Measurements from ENCODE around the gene ETFA. TPM values are rescaled to one million over a fixed set of nuclear protein-coding genes. Genes with fewer than 3 reads are reported as not detected.

Gene ETFA
- total RNA-seq, 1 experiment from 2014 or later = 164 TPM

DNA sequence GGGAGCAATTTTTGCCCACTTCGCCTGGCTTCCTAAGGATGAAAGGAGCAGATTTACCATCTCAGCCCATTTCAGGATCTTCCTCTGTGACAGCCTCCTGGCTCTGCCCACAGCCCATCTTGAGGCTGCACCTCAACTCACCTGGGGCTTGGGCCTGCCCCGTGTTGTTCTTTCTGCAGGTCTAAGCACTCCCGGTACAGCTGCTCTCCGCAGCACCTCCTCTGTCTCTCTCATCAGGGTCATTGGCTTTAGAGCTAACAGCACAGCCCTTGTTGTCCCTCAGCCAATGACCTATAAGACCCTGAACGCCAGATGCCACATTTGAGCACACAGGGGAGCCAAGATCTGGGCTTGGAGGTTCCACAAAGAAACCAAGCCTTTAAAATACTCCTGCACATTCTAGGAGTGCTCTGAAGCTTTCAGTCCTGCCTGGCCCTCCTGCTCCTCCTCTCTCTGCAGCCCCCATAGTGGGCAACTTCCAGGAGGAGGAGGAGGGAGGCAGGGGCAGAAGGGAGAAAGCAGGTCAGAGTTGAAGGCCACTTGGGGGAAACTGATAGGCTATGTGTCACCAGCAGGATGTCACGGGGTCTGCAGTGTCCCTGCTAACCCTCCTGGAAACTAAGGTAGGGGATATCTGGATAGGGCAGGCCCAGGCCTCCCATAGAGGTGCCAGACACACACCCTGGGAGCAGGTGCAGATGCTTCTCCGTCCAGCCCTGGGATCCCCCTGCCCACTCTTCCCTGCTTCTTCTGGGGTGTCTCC, 115.6 kb downstream of the ETFA start:
- Mint-ChIP-seq H3K27ac (ENCODE audit: low read depth, unreplicated experiment) (peak overlapping the region; percentile 63), H3K27me3 (ENCODE audit: insufficient read depth, unreplicated experiment) (no peaks in the 10 kb centered on the region), H3K9me3 (ENCODE audit: unreplicated experiment) (no peaks in the 10 kb centered on the region), H3K4me3 (ENCODE audit: unreplicated experiment) (no peak overlapping the region), H3K4me1 (ENCODE audit: insufficient read depth, unreplicated experiment) (peaks cover 54% of the 10 kb centered on the region), H3K36me3 (ENCODE audit: insufficient read depth, unreplicated experiment) (no peaks in the 10 kb centered on the region)
- no peak for DNase-seq (ENCODE audit: unreplicated experiment)
- POLR2A ChIA-PET = interaction anchor here (0.5 to 2.1 kb wide), 8 partner anchors 11 to 116 kb away, joined by 3 to 15 read pairs (median 6); partner anchors contain the start of gene ETFA
- BruUV-seq (replicated peaks) = no TSS peak
- intact Hi-C loops (cut with micrococcal nuclease) = no loop called here
- TF ChIP-seq, protein P1, sequence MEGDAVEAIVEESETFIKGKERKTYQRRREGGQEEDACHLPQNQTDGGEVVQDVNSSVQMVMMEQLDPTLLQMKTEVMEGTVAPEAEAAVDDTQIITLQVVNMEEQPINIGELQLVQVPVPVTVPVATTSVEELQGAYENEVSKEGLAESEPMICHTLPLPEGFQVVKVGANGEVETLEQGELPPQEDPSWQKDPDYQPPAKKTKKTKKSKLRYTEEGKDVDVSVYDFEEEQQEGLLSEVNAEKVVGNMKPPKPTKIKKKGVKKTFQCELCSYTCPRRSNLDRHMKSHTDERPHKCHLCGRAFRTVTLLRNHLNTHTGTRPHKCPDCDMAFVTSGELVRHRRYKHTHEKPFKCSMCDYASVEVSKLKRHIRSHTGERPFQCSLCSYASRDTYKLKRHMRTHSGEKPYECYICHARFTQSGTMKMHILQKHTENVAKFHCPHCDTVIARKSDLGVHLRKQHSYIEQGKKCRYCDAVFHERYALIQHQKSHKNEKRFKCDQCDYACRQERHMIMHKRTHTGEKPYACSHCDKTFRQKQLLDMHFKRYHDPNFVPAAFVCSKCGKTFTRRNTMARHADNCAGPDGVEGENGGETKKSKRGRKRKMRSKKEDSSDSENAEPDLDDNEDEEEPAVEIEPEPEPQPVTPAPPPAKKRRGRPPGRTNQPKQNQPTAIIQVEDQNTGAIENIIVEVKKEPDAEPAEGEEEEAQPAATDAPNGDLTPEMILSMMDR (IDR thresholded peaks at IDR 0.05; ENCODE audit: unreplicated experiment) = no peak
- CTCF ChIA-PET = no interaction called here

DNA sequence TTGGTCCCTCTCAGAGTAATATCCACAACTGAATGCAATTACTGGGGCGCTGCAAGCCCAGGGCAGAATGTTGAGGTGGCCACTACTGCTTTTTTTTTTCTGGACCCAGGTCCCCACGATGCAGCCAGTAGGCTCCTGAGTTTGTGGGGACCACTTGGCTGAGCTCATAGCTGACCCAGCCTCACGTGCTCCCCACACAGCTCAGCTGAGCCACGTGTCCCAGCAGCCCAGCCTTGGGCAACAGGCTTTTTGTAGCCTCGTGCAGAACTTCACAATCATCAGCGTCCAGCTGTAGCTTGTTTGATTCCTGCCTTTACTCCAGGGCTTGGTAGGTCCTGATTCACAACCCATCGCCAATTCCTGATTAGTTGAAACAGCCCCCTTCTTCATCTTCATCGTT, 117.3 kb downstream of the ETFA start:
- H3K27ac Mint-ChIP-seq (ENCODE audit: low read depth, unreplicated experiment) = peak overlapping the region; percentile 79
- intact Hi-C loops (cut with micrococcal nuclease) = no loop called here
- no TSS peak for BruUV-seq (replicated peaks)
- no peak overlapping the region for H3K4me3 Mint-ChIP-seq (ENCODE audit: unreplicated experiment)
- no peaks in the 10 kb centered on the region for H3K36me3 Mint-ChIP-seq (ENCODE audit: insufficient read depth, unreplicated experiment)
- peaks cover 53% of the 10 kb centered on the region for H3K4me1 Mint-ChIP-seq (ENCODE audit: insufficient read depth, unreplicated experiment)
- TF ChIP-seq, protein P1 (IDR thresholded peaks at IDR 0.05; ENCODE audit: unreplicated experiment) = no peak
- no peaks in the 10 kb centered on the region for H3K27me3 Mint-ChIP-seq (ENCODE audit: insufficient read depth, unreplicated experiment)
- ChIA-PET CTCF (interaction anchor here (0.5 to 2.2 kb wide), 9 partner anchors 22 to 672 kb away, joined by 3 to 5 read pairs (median 3); no protein-coding TSS in a partner anchor), POLR2A (interaction anchor here (0.5 to 0.9 kb wide), 2 partner anchors 81 to 467 kb away, joined by 4 to 5 read pairs; no protein-coding TSS in a partner anchor)
- no peaks in the 10 kb centered on the region for H3K9me3 Mint-ChIP-seq (ENCODE audit: unreplicated experiment)
- no peak for DNase-seq (ENCODE audit: unreplicated experiment)

DNA sequence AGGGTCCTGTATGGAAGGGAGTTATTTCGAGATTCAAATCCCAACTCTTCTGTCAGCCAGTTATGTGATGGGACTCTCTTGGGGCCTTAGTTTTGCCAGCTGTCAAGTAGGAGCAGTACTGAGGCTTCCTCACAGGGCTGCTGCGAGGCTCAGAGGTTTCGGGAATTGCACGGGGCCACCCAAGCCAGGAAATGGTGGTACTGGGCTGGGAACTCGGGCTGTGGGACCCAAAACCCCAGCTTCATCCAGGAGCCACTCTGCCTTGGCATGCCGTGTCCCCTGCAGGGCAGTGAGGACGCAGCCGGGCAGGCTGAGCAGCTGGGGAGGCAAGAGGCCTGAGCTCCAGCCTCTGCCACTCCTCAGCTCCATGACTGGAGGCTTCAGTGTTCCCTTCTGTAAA, 118.6 kb downstream of the ETFA start:
- Mint-ChIP-seq H3K4me3 (ENCODE audit: unreplicated experiment) (no peak overlapping the region), H3K9me3 (ENCODE audit: unreplicated experiment) (no peaks in the 10 kb centered on the region), H3K36me3 (ENCODE audit: insufficient read depth, unreplicated experiment) (no peaks in the 10 kb centered on the region), H3K27me3 (ENCODE audit: insufficient read depth, unreplicated experiment) (no peaks in the 10 kb centered on the region), H3K27ac (ENCODE audit: low read depth, unreplicated experiment) (no peak overlapping the region), H3K4me1 (ENCODE audit: insufficient read depth, unreplicated experiment) (peaks cover 40% of the 10 kb centered on the region)
- ChIA-PET POLR2A (no interaction called here), CTCF (interaction anchor here (0.5 to 2.2 kb wide), 4 partner anchors 42 to 674 kb away, joined by 3 to 4 read pairs (median 4); no protein-coding TSS in a partner anchor)
- intact Hi-C loops (cut with micrococcal nuclease) = no loop called here
- TF ChIP-seq, protein P1 (IDR thresholded peaks at IDR 0.05; ENCODE audit: unreplicated experiment) = no peak
- BruUV-seq (replicated peaks) = no TSS peak
- no peak for DNase-seq (ENCODE audit: unreplicated experiment)

DNA sequence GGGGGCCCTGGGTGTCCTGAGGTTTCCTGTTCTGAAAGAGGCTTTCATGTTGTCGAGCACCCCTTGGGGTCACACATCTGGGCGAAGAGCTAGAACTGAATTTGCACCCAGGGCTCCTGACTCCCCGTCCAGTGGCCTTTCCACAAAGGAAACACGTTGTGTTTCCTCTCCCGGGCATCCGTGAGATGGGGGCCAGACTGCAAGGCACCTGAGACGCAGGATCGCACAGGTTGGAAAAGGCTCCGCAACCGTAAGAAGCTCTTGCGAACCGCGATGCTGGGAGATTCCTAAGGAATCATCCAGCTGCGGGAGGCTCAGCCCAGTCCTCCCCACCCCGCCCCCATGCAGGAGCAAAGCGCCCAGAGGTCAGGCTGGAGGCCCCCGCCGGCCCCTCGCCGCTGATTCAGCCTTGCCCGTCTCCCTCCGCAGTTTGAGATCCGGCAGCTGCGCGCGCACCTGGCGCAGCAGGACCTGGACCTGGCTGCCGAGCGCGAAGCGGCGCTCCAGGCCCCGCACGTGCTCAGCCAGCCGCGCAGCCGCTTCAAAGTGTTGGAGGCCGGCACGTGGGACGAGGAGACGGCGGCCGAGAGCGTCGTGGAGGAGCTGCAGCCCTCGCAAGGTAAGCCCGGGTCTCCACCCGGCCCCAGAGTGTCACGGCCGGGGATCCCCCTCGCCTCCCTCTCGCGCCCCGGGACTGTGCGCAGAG, 119.6 kb downstream of the ETFA start:
- CTCF ChIA-PET = interaction anchor here (0.6 to 3.5 kb wide), 24 partner anchors 8 to 939 kb away, joined by 3 to 16 read pairs (median 4); no protein-coding TSS in a partner anchor
- DNase-seq (ENCODE audit: unreplicated experiment) = no peak
- H3K4me1 Mint-ChIP-seq (ENCODE audit: insufficient read depth, unreplicated experiment) = peaks cover 34% of the 10 kb centered on the region
- H3K4me3 Mint-ChIP-seq (ENCODE audit: unreplicated experiment) = no peak overlapping the region
- TF ChIP-seq, protein P1 (IDR thresholded peaks at IDR 0.05; ENCODE audit: unreplicated experiment) = no peak
- no peak overlapping the region for H3K27ac Mint-ChIP-seq (ENCODE audit: low read depth, unreplicated experiment)
- intact Hi-C loops (cut with micrococcal nuclease) = loop anchor here (2.0 kb wide), 2 partner anchors 139 to 675 kb away; no protein-coding TSS in a partner anchor
- H3K36me3 Mint-ChIP-seq (ENCODE audit: insufficient read depth, unreplicated experiment) = no peaks in the 10 kb centered on the region
- H3K27me3 Mint-ChIP-seq (ENCODE audit: insufficient read depth, unreplicated experiment) = no peaks in the 10 kb centered on the region
- POLR2A ChIA-PET = interaction anchor here (0.7 to 0.9 kb wide), 3 partner anchors 10 to 103 kb away, joined by 3 read pairs; no protein-coding TSS in a partner anchor
- no peaks in the 10 kb centered on the region for H3K9me3 Mint-ChIP-seq (ENCODE audit: unreplicated experiment)
- no TSS peak for BruUV-seq (replicated peaks)

Measured in MCF 10A (cell line).